ENCODE data around the gene DENND1C.
A peak's percentile ranks its signal among the peaks of the same experiment; 100 is the strongest.

Gene DENND1C, protein sequence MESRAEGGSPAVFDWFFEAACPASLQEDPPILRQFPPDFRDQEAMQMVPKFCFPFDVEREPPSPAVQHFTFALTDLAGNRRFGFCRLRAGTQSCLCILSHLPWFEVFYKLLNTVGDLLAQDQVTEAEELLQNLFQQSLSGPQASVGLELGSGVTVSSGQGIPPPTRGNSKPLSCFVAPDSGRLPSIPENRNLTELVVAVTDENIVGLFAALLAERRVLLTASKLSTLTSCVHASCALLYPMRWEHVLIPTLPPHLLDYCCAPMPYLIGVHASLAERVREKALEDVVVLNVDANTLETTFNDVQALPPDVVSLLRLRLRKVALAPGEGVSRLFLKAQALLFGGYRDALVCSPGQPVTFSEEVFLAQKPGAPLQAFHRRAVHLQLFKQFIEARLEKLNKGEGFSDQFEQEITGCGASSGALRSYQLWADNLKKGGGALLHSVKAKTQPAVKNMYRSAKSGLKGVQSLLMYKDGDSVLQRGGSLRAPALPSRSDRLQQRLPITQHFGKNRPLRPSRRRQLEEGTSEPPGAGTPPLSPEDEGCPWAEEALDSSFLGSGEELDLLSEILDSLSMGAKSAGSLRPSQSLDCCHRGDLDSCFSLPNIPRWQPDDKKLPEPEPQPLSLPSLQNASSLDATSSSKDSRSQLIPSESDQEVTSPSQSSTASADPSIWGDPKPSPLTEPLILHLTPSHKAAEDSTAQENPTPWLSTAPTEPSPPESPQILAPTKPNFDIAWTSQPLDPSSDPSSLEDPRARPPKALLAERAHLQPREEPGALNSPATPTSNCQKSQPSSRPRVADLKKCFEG

DNA sequence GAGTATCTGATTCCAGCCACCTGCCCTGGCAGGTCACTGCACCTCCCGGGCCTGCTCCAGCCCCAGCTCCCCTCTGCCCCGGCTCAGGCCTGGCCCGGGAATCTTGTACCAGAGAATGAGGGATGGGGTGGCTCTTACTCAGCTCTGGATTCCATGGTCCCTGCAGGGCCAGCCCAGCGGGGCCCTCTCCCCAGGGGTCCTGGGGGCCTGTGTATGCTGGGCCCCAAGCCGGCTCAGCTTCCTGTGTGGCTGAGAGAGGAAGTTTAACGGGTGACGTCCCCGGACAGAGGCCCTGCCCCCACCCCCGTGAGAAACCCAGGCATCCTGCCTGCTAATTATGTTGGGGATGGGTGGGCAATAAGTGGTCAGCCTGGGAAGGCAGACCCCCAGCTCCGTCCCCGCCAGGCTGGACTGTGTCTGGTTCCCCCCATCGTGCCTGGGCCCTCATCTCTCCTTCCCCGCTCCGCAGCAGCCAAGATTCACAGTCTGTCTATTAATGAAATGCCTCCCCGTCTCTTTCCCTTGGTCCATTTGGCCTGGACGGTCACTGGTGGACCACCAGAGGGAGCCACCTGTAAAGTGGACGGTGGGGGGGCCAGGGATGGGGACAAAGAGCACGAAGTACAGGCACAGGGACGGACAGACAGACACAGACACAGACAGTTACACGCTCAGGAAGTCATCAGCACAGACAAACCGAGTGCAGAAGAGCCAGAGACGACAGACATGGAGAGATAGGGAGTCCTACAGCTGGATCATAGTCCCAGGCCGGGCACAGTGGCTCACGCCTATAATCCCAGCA is at the start of gene DENND1C:
Gene DENND1C (minus strand): TSS at position 247 of the 802 bp plus-strand sequence. CDS start 92 bp downstream, at position 155.
- DNase-seq, result no peak

DNA sequence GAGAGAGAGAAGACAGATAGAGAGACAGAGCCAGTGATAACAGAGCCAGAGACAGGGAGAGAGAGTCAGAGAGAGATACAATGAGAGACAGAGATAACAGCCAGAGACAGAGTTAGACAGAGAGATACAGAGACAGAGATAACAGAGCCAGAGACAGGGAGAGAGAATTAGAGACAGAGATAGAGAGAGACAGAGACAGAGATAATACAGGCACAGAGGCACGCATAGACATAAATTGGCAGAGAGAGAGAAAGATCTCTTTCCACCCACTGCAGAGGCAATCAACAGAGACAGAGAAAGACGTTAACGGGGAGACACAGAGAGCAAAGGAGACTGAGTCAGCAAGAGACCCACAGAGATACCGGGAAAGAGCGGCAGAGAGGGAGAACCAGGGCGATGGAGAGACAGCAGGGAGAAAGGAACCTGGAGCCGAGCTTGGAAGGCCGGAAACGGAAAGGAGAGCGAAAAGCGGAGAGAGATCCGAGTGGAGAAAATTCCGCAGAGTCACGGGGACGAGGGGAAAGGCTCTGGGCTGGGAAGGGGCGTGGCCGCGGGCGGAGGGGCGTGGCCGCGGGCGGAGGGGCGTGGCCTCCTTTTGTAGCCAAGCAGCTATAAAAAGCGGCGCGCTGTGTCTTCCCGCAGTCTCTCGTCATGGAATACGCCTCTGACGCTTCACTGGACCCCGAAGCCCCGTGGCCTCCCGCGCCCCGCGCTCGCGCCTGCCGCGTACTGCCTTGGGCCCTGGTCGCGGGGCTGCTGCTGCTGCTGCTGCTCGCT is 49.0 kb upstream of the DENND1C start, which contains the start of gene TNFSF9:
Gene TNFSF9 (plus strand): TSS at position 641 of the 777 bp plus-strand sequence. CDS start 11 bp downstream, at position 652.
- peak; percentile 50 for DNase-seq

DNA sequence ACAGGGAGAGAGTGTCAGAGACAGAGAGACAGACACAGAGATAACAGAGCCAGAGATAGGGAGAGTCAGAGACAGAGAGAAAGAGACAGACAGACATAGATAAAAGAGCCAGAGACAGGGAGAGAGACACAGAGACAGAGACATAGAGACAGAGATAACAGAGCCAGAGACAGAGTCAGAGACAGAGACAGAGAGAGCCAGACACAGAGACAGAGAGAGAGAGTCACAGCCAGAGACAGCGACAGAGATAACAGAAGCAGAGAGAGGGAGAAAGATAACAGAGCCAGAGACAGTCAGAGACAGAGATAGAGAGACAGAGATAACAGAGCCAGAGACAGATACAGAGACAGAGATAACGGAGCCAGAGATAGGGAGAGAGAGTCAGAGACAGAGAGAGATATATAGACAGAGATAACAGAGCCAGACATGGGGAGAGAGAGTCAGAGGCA is 48.4 kb upstream of the DENND1C start:
- no peak for DNase-seq

DNA sequence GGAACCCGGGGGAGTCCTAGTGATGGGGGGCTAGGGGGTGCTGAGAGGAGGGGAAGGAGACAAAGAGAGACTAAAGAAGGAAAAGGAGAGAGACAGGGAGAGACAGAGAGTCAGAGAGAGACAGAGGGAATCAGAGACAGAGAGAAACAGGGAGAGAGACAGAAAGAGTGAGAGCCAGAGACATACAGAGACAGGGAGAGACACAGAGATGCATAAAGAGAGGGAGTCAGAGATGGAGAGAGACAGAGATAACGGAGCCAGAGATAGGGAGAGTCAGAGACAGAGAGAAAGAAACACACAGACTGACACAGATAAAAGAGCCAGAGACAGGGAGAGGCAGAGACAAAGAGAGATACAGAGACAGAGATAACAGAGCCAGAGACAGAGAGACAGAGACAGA is 47.8 kb upstream of the DENND1C start:
- DNase-seq, result no peak

DNA sequence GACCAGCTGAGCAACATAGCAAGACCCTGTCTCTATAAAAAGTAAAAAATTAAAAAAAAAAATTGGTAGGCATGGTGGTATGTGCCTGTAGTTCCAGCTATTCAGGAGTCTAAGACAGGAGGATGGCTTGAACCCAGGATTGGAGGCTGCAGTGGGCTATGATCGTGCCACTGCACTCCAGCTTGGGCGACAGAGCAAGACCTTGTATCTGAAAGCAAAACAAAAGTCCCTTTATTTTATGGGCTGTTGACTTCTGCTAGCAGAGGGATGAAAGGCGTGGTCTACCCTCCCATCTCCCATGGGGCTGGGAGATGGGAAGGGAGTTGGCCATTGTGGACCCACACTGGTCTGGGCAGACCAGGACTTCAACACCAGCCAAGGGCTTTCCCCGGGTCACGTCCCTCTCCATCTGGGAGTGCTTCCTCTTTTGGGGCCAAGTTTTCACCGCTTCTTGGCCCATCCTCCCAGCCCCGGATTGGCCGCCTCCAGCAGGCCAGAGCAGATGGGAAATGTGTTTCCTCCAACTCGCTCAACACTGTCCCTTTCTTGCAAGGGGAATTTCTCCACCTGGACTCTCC is 47.0 kb upstream of the DENND1C start:
- no peak for DNase-seq

DNA sequence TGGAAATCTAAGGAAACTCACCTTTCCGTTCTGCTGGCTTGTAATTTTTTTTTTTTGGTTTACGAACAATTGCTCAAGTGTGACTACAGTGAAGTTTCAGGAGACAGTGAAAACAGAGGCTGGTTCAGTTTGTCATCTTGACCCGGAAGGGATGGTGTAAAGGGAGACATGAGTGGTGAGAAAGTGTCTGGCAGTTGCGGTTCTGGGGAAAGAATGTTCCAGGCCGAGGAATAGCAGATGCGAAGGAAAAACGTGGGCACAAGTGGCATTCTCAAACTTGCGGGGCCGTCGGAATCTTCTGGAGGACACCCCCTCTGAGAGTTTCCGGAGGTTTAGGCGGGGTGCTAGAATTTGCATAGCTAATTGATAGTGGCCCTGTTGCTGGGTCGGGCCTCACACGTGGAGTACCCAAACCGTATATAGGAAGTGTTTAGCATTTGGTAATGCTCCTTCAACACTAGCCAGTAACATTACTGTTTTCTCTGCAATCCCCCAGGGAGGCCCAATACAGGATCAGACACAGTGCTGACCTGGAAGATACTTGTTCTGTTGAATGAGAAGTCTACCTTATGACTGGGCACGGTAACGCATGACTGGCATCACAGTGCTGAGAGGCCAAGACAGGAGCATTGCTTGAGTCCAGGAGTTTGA is 46.4 kb upstream of the DENND1C start:
- DNase-seq, result no peak

DNA sequence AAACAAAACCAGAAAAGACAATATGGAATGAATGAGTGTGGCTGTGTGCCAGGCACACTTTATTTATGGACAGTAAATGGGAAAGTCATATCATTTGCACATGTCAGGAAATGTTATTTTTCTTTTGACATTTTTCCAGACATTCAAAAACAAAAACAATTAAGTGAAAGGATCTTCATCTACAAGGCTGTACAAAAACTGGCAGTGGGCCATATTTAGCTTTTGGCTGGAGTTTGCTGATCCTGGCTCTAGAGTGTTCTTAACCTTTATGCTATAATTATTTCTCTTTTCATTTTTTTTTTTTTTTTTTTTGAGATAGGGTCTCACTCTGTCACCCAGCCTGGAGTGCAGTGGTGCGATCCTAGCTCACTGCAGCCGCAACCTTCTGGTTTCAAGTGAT is 42.7 kb upstream of the DENND1C start:
- DNase-seq, result peak; percentile 36

DNA sequence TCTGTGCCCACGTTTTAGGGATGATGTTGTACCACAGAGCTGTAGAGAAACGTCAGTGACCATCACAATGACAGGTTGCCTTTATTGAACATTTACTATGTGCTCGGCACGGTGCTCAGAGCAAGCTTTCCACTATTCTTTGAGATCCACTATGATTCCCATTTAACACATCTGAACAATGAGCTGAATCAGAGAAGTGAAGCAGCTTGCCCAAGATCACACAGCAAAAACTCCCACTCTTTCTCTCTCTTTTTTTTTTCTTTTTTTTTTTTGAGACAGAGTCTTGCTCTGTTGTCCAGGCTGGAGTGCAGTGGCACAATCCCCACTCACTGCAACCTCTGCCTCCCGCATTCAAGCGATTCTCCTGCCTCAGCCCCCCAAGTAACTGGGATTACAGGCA is 41.1 kb upstream of the DENND1C start:
- DNase-seq, result no peak

DNA sequence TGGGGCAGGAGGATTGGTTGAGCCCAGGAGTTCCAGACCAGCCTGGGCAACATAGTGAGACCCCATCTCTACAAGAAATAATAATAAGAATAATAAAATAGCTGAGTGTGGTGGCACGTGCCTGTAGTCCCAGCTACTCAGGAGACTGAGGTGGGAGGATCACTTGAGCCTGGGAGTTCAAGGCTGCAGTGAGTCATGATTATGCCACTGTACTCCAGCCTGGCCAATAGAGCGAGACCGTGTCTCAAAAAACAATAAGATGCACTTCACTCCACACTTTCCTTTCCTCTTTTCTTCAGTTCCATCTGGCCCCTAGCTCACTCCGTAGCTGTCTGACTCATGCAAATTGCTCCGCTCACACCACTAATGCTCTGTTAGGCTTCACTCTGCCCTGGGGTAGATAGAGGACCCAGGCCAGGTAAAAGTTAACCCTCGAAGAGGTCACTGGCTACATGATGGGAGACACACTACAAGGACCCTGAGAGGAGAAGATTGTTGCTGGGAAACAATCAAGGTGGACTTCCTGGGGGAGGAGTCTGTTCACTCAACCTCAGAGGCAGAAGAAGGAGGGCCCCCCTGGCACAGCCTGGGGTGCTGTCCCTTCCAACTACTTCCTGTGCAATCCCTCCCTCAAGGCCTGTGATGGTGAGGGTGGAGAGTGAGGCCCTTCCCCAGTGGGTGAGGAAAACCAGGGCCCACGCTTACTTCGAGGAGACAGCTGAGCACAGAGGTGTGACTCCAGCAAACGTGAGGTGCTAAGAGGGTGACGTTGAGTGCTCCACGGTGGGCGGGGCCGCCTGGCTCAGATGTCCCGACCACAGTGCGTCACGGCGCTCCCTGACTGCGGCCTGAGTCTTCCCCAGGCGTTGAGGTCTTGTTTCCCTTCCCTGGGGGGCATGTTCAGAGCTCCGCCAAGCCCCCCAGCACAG is 40.4 kb upstream of the DENND1C start:
- DNase-seq, result no peak

DNA sequence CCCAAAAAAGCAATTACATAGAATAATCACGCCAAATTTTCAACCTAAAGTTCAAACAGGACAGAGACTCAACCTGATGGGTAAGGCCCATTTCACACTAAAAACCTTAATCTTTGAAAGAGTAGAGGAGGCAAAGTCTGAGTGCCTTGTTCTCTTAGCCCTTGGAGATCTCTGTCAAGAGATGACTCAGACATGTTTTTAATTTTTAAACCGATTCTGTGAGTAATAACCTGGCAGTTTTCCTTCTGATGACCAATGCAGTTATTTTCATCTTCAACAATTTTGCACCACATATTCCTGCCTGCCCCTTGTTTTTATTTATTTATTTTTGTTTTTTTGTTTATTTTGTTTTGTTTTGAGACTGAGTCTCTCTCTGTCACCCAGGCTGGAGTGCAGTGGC is 37.7 kb upstream of the DENND1C start:
- no peak for DNase-seq

DNA sequence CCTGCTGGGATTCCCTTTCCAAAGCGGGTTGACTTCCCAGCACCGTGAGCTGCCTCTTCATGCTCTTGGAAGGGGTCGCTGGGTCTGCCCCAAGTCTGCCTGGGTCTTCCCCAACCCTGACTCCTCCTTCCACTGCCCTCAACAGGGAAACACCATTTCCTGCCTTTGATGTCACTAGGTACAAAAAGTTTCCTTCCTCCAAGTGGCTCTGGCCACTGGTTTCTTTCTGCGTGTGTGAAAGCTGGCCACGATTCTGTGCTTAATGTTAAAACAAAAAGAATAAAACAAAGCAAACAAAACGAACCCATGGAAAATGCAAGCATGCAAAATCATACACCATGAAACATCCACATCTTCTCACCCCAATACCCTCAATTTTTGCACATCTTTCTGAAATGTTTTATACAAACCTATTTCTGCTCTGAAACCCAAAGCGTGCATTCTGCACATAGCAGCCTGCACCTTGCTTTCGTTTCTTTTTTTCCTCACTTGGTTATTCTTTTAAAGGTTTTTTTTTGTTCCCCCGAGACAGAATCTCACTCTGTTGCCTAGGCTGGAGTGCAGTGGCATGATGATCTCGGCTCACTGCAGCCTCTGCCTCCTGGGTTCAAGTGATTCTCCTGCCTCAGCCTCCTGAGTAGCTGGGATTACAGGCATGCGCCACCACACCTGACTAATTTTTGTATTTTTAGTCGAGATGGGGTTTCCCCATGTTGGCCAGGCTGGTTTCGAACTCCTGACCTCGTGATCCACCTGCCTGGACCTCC is 36.7 kb upstream of the DENND1C start:
- DNase-seq, result no peak

DNA sequence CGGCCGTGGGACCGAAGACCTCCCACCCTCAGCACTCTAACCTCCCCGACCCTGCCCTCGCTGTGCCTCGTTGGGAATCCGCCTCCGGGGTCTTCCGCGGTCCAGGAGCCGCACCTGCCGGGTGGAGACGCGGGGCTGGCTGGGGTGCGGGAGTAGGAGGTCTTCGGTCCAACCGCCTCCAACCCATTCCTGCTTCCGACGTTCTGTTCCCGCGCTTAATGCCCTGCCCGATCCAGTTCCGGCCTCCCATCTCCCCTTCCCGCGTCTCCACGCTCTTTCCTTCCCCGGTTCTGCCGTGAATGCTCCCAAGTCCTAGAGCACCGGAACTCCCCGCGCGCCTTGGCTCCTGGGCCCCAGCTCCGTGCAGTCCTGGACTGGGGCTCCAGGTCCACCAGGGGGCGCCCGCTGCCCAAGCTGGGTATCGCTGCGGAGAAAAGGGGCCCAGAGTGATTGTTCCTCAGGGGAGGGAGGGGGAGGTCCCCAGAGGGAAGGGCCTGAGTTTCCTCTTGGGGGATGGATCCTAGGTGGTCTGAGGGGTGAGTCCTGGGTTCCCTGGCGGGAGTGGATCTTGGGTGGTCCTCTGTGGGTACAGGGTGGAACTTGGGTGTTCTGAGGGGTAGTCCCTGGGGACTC is 35.2 kb upstream of the DENND1C start:
- DNase-seq, result peak; percentile 44

DNA sequence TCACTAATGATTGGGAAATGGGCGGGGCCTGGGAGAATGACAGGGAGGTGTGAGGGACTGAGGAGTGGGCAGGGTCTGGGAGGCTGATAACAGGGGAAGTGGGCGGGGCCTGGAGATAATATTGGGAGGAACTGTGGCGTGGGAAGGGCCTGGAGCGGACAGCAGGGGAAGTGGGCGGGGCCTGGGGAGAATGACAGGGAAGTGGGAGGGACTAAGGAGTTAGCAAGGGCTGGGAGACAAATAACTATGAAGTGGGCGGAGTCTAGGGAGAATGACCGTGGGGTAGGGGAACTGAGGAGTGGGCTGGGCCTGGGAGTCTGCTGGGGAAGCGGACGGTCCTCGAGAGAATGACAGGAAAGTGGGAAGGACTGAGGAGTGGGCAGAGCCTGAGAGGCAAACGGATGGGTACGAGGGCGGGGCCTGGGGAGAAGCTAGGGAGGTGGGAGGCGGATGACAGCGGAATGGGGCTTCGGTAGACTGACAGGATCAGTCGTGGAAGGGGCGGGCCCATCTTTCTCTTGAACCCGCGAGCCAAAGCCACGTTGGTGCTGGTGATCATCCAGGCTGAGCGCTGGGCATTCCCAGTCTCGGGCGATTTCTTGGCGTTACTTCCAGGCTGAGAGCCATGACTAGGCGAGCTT is 34.6 kb upstream of the DENND1C start:
- DNase-seq, result no peak

DNA sequence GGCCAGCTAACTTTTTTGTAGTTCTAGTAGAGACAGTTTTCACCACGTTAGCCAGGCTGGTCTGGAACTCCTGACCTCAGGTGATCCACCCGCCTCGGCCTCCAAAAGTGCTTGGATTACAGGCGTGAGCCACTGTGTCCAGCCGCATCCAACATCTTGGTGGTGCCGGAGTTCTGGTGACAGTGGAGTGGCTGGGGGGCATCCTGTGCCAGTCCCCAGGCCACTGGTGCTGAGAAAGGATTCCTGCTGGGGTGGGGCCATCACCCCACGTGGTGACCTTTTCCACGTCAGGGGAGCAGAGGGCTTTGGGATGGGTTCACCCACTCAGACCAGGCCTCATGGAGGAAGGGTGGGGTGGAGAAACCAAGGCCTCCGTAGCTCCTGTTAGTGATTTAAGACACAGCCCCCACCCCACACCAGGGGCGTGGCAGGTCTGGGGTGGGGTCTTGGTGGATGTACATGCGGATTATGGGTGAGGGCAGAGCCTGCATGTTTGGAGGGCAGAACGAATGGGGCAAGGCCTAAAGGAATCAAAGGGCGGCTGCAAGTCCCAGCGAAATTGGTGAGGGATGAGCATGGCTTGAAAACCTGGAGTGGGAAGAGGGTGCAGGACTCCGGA is 33.4 kb upstream of the DENND1C start:
- no peak for DNase-seq

DNA sequence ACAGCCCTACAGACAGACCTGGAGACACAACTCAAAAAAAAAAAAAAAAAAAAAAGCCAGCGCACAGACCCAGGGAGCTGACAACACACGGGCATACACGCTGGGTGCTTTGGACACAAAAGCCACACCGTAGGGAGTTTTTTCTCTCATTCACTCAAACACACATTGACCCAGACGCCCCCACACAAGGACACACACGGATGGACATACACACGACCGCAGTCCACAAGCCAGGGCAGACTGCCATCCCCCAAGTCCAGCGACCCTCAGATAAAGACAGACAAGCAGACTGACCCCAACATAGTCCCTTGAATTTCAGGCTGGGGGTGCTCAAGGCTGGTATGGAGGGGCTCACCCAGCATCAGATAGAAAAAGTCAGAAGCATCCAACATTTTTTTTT is 32.5 kb upstream of the DENND1C start:
- no peak for DNase-seq

DNA sequence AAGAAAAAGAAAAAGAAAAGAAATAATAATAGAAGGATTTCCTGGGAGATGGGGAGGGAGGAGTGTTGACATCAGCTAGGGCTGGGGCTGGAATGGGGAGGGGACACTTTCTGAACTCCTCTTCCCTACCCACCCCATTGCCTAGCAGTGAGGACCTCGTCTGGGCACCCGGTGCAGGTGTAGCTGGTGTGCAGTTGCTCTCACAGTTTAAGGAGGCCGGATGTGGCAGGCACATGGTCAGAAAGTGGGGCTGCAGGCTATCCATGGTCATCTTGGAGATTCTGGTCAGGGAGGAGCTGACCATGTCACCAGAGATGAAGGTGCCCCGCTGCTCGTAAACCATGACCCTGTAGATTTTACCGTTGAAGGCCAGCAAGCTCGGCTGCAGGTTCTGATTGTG is 29.0 kb upstream of the DENND1C start:
- no peak for DNase-seq

DNA sequence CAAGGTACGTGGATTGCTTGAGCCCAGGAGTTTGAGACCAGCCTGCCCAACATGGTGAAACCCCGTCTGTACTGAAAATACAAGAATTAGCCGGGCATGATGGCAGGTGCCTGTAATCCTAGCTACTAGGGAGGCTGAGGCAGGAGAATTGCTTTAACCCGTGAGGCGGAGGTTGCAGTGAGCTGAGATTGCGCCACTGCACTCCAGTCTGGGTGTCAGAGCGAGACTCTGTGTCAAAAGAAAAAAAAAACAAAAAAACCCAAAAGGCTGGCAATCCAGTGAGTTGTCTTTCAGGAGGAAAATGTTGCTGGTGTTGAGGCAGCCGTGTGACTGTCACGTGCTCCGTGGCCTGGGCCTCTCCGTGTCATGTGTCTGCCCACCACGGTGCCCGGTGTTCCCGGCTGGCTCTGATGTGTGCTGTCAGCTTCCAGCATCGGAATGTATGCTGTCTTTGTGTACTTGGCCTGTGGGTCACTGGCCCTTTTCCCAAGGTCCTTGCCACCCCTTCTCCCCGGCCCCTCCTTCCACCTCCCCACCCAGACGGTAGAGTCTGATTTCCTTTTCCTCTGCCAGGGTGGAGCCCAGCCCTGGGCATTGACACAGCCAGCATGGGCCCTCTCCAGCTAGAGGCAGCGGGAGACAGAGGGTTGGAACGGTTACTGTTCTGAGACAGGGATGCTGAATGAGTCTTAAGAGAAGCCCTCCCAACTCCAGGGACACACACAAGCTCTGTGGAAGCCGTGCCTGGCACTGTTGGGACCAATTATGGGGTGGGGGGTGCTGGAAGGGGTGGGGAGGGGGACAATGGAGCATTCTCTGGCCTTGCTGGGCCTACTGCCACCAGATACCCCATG is 27.8 kb upstream of the DENND1C start:
- DNase-seq, result no peak
